Activated CD8-positive, alpha-beta memory T cell treated with anti-CD3 and anti-CD28 coated beads for 48 hours (primary cell): ENCODE data around the gene NUCB2.
"Not testable (repeated sequence)": the region's sequence is repeated elsewhere in the genome, so short reads cannot be mapped to it uniquely, and the experiment has no call there.

ENCODE experiments used
- DNase-seq, 3 experiments: peaks; one replicate each; pipeline ENCODE4 v3.0.0-alpha.2; 2020; ENCODE audit warnings: low read depth in 2 of 3, low spot score in 2 of 3

Gene NUCB2

DNA sequence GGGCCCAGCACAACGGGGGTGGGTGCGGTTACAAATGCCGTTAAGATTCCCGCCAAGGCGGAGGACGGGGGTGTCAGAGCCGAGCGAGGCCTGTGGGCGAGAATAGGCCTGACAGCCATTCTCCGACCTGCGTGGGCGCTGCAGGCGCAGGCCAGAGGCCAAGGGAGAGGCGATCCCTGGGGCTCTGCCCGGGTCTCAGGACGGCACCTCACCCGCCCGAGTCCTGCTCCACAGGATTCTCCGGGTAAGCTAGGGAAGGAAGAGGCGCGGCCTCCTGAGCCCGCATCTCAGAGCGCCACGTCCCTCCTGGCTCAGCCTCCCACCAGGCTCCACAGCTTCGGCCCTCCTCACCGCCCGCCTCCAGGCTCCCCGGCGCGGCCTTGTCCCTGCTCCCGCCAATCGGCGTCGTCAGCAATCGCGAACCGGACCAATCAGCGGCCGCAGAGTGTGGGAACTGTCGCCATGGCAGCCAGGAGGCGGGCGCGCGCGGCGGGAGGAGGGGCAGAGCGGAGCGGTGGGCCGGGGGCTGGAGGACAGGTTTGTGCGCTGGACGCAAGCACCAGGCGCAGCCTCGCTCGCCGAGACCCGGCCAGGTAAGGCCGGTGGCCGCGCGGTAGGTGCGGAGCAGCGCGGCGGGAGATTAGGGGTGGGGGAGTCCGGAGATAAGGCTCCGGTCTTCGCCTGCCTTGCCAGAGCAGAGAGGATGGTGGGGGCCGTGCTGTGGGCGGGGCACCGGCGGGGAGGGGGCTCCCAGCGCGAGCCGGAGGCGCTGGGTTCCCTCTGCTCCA, at the start of gene NUCB2:
TSS of gene NUCB2 (plus strand) at position 504 of the 788 bp plus-strand sequence. CDS start 18,585 bp downstream, outside the sequence.
- DNase-seq: peak; percentile 91 to 94 (median 94)

- DNase-seq: not testable (repeated sequence)
Observed at GRCh38 chr11:17228186-17228925, 48.2 kb upstream of the NUCB2 start.

- DNase-seq: no peak
Observed at GRCh38 chr11:17229481-17230152, 46.9 kb upstream of the NUCB2 start.

GRCh38 chr11:17230867-17231851, 45.4 kb upstream of the NUCB2 start:
- DNase-seq: no peak

- DNase-seq: no peak
Observed at GRCh38 chr11:17233101-17233500, 43.4 kb upstream of the NUCB2 start.

- DNase-seq: no peak
Observed at GRCh38 chr11:17238377-17238776, 38.2 kb upstream of the NUCB2 start.

DNA sequence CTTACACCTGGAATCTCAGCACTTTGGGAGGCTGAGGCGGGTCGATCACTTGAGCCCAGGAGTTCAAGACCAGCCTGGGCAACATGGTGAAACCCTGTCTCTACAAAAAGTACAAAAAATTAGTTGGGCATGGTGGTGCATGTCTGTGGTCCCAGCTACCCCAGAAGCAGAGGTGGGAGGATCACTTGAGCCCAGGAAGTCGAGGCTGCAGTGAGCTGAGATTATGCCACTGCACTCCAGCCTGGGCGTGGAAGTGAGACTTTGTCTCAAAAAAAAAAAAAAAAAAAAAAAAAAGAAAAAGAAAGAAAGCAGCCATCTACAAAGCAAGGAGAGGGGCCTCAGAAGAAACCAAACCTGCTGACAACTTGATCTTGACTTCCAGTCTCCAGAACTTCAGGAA, 36.6 kb upstream of the NUCB2 start:
- DNase-seq: not testable (repeated sequence)

GRCh38 chr11:17240780-17241179, 35.8 kb upstream of the NUCB2 start:
- DNase-seq: no peak

DNA sequence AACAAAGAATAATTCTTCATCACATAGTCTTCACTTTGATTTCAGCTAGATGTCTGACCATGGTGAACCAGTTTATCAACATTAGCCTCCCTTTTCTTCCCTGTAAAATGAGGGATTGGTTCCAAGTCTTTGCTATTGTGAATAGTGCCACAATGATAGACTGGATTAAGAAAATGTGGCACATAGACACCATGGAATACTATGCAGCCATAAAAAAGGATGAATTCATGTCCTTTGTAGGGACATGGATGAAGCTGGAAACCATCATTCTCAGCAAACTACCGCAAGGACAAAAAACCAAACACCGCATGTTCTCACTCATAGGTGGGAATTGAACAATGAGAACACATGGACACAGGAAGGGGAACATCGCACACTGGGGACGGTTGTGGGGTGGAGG, 33.6 kb upstream of the NUCB2 start:
- not testable (repeated sequence) for DNase-seq

DNA sequence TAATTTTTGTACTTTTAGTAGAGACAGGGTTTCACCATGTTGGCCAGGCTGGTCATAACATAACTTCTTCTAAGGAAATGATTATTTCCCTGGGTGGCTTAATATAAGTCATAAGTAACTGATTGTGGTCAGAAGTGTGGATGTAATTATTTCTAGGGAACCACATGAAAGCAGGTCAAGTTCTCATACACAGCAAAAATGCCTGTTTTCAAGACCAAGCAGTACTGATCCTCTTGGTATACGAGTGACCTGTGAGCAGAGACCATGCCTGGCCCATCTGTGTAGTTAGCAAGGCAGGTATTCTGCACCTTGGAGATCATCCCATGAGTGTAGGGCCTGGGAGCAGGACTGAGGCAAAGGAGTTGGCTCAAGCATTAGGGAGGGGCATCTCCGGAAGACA, 32.5 kb upstream of the NUCB2 start:
- no peak for DNase-seq

GRCh38 chr11:17250561-17251350, 25.8 kb upstream of the NUCB2 start:
- DNase-seq: no peak

GRCh38 chr11:17252704-17253103, 23.8 kb upstream of the NUCB2 start:
- no peak for DNase-seq

DNA sequence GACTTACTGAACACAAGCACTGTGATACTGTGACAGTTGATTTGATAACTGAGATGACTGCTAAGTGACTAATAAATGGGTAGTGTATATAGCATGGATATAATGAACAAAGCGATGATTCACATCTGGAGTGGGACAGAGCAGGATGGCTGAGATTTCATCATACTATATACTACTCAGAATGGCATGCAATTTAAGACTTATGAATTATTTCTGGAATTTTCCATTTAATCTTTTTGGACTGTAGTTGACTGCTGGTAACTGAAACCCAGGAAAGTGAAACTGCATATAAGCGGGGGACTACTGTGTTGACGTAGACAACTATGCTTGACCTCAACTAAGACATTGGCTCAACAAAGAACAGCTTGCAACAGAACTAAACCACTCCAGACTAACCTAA, 20.0 kb upstream of the NUCB2 start:
- DNase-seq: no peak

DNA sequence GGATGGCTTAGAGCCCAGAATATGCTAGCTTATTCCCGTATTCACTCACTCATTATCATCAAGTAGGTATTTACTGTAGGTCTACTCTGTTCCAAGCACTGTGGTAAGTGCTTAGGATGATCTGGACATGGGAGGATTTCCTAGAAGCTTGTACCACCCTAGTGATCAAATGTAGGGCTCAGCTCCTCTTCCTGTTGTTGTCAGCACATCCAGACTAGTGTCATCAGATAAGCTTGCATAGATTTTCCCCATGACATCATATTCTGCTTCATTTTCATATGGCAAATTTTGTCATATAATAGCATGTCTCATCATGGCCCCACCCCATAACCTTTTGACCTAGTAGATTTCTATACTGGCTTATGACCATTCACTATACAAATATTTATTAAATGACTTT, 19.3 kb upstream of the NUCB2 start:
- no peak for DNase-seq

GRCh38 chr11:17258670-17259069, 17.9 kb upstream of the NUCB2 start:
- no peak for DNase-seq

- DNase-seq: no peak
Observed at GRCh38 chr11:17259519-17259918, 17.0 kb upstream of the NUCB2 start.

DNA sequence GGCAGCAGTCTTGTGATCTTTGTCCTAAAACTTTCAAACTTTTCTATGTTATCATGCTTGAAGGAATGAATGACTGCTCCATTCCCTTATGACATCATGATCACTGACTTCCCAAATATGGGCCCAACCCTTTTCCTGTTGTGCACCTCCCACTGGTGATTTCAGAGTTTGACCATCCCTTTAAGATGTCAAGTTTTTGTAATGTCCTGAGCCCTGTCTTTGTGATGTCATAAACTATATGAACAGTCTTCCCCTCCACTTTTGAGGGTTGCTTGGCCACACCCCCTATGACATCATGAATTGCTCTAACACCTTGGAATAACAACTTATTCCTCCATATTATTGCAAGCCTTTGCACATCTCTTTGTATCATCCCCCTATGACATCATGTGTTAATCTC, 16.5 kb upstream of the NUCB2 start:
- DNase-seq: no peak

DNA sequence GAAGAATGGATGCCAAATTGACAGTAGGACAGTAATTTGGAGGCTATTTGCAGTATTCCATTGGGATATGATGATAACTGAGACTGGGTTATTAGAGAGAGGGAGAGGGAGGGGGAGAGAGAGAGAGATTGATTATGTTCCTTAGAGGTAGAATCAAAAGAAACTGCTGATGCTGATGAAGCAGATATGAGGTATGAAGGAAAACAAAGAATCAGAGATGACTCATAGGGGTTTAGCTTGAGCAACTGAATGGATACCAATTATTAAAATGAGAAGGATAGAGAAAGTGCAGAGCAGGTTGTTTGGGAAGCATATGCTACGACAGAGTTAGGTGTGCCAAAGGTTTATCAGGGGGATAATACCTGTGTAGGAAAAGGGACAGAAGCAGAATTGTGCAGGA, 12.8 kb upstream of the NUCB2 start:
- no peak for DNase-seq

- DNase-seq: no peak
Observed at GRCh38 chr11:17266781-17267180, 9.8 kb upstream of the NUCB2 start.

- no peak for DNase-seq
Observed at GRCh38 chr11:17267576-17267975, 9.0 kb upstream of the NUCB2 start.
